GM12878 (cell line): ENCODE data around the gene CDKN2B. TPM values are rescaled to one million over a fixed set of nuclear protein-coding genes. Genes with fewer than 3 reads are reported as not detected.

Experiments
- ATAC-seq: fragments of 200-7000 bp; cut with Tn5 transposase; 3 replicates; pipeline ENCODE4 v1.9.1; 2020; ENCODE audit warnings: mild to moderate bottlenecking, moderate library complexity
- BruUV-seq: library from RNA; stranded (reverse); fragments of 400-500 nt; replicated peaks from 2 replicates; lab custom pipeline; 2021; lab: Mats Ljungman, UMichigan
- CTCF ChIA-PET: fragments of 300-600 bp; sonication (Branson Sonifier 250); formaldehyde crosslinking; extraction: SDS; loops from one replicate; lab custom pipeline; 2021; ENCODE audit warnings: inconsistent platforms; lab: Yijun Ruan, JAX
- POLR2A ChIA-PET: fragments of 350-600 bp; formaldehyde crosslinking; extraction: SDS; loops from one replicate; lab custom pipeline; 2021; ENCODE audit warnings: inconsistent platforms; lab: Charles Lee
- RAD21 ChIA-PET: fragments of 300-600 bp; sonication (Branson Sonifier 250); formaldehyde crosslinking; loops from one replicate; lab custom pipeline; 2023; ENCODE audit warnings: antibody characterized with exemption; ENCODE audit not compliant: unreplicated experiment; lab: Charles Lee
- SMC1A ChIA-PET: fragments of 300-600 bp; sonication (Branson Sonifier 250); formaldehyde crosslinking; loops from one replicate; lab custom pipeline; 2023; ENCODE audit not compliant: unreplicated experiment, uncharacterized antibody; lab: Charles Lee
- DNase-seq: peaks from one replicate; pipeline ENCODE4 v3.0.0-alpha.2; 2011; ENCODE audit warnings: low read depth, low spot score
- FAIRE-seq: peaks from 3 replicates; lab custom pipeline; 2011; peaks lifted over from hg19 to GRCh38; lab: Jason Lieb, UNC
- H2AFZ ChIP-seq: 2 replicates; pipeline ENCODE4 v1.6.0; 2011; ENCODE audit warnings: low read depth, low read length, control low read depth; ENCODE audit not compliant: control insufficient read depth
- H3K27ac ChIP-seq: 2 replicates; pipeline ENCODE4 v1.5.1; 2011; ENCODE audit warnings: control low read depth; ENCODE audit not compliant: control insufficient read depth, insufficient read depth
- H3K27me3 ChIP-seq, 2 experiments: replicated peaks in 1 of 2; 2 replicates each; pipeline versions ENCODE4 v1.6.0 to v1.6.1; 2011; ENCODE audit warnings: low read length in 1 of 2; ENCODE audit not compliant: control insufficient read depth in 2 of 2, insufficient read depth in 2 of 2
- H3K36me3 ChIP-seq, 2 experiments: 2 replicates each; pipeline ENCODE4 v1.5.1; 2011; ENCODE audit warnings: low read length in 1 of 2; ENCODE audit not compliant: control insufficient read depth in 2 of 2, insufficient read depth in 2 of 2
- H3K4me1 ChIP-seq: 2 replicates; pipeline ENCODE4 v1.6.1; 2011; ENCODE audit warnings: mild to moderate bottlenecking, low read length, moderate library complexity, mixed read lengths; ENCODE audit not compliant: control insufficient read depth, insufficient read depth
- H3K4me2 ChIP-seq: 2 replicates; pipeline ENCODE4 v1.6.0; 2011; ENCODE audit warnings: control low read depth; ENCODE audit not compliant: control insufficient read depth, insufficient read depth
- H3K4me3 ChIP-seq: fragments of 200-600 bp; sonication (generic); 2 replicates; pipeline ENCODE4 v1.5.1; 2016
- H3K79me2 ChIP-seq: 2 replicates; pipeline ENCODE4 v1.6.0; 2011; ENCODE audit warnings: low read length; ENCODE audit not compliant: control insufficient read depth, insufficient read depth
- H3K9ac ChIP-seq: 2 replicates; pipeline ENCODE4 v1.8.0; 2011; ENCODE audit warnings: low read length, control low read depth, mixed read lengths; ENCODE audit not compliant: control insufficient read depth, insufficient read depth
- H3K9me3 ChIP-seq: replicated peaks from 3 replicates; pipeline ENCODE4 v1.5.1; 2011; ENCODE audit warnings: mild to moderate bottlenecking, low read length; ENCODE audit not compliant: control insufficient read depth, insufficient read depth
- H4K20me1 ChIP-seq: 2 replicates; pipeline ENCODE4 v1.6.0; 2011; ENCODE audit not compliant: control insufficient read depth, insufficient read depth
- ATF7 ChIP-seq: fragments of 450-650 bp; IDR thresholded peaks from 2 replicates; pipeline ENCODE4 v1.6.1; 2016; ENCODE audit warnings: low read depth, mild to moderate bottlenecking
- CTCF ChIP-seq, 3 experiments: IDR thresholded peaks in 2 of 3; conservative IDR thresholded peaks in 1 of 3; 2 replicates each; pipeline ENCODE4 v1.5.1; 2011; ENCODE audit warnings: low read depth in 3 of 3, low read length in 3 of 3, mild to moderate bottlenecking in 3 of 3, control low read depth in 2 of 3, moderate library complexity in 2 of 3, inconsistent platforms in 1 of 3, mixed read lengths in 1 of 3; ENCODE audit not compliant: control insufficient read depth in 2 of 3, insufficient read depth in 1 of 3; ENCODE audit errors: extremely low read depth in 1 of 3
- DPF2 ChIP-seq: fragments of 450-650 bp; IDR thresholded peaks from 2 replicates; pipeline ENCODE4 v1.6.1; 2017; ENCODE audit warnings: mild to moderate bottlenecking
- HDAC2 ChIP-seq: fragments of 200-600 bp; sonication (generic); IDR thresholded peaks from 2 replicates; pipeline ENCODE4 v1.6.1; 2017
- IKZF1 ChIP-seq: fragments of 450-650 bp; conservative IDR thresholded peaks from 2 replicates; pipeline ENCODE4 v1.6.1; 2017; ENCODE audit warnings: antibody characterized with exemption, mild to moderate bottlenecking
- IRF4 ChIP-seq: IDR thresholded peaks from 2 replicates; pipeline ENCODE4 v1.6.1; 2011; ENCODE audit warnings: low read depth, low read length
- MEF2A ChIP-seq: IDR thresholded peaks from 2 replicates; pipeline ENCODE4 v1.6.1; 2011; ENCODE audit warnings: low read depth, mild to moderate bottlenecking, low read length, moderate library complexity; ENCODE audit not compliant: insufficient read depth
- PAX8 ChIP-seq: fragments of 450-650 bp; IDR thresholded peaks from 2 replicates; pipeline ENCODE4 v1.6.1; 2017; ENCODE audit warnings: mild to moderate bottlenecking, moderate library complexity
- RELA ChIP-seq: fragments of 450-650 bp; IDR thresholded peaks from 2 replicates; pipeline ENCODE4 v1.8.0; 2014; ENCODE audit warnings: borderline replicate concordance; ENCODE audit not compliant: partially characterized antibody
- RFX5 ChIP-seq: IDR thresholded peaks from 2 replicates; pipeline ENCODE4 v1.6.1; 2011; ENCODE audit warnings: low read depth, low read length, improper control_type of control experiment
- TCF12 ChIP-seq: IDR thresholded peaks from 2 replicates; pipeline ENCODE4 v1.6.1; 2011; ENCODE audit warnings: low read depth, mild to moderate bottlenecking, low read length
- TCF3 ChIP-seq: IDR thresholded peaks from 2 replicates; pipeline ENCODE4 v1.6.1; 2012; ENCODE audit warnings: low read depth, mild to moderate bottlenecking, low read length, borderline replicate concordance; ENCODE audit not compliant: insufficient read depth
- WGBS: methylation state at CpG from one replicate; pipeline ENCODE4 v1.1.6; 2016; ENCODE audit warnings: low lambda C conversion rate; ENCODE audit not compliant: insufficient replicate concordance, insufficient coverage; ENCODE audit errors: missing lambda C conversion rate; 5-methylcytosine and 5-hydroxymethylcytosine counted together
- in situ Hi-C: fragments of 300-500 bp; cut with MboI; formaldehyde crosslinking; loops from 9 replicates; pipeline ENCODE4 v1.14.3; 2018; ENCODE audit warnings: mixed read lengths
- intact Hi-C: fragments of 100-400 bp; cut with micrococcal nuclease; formaldehyde crosslinking; loops from one replicate; pipeline ENCODE4 v1.14.2; 2022; ENCODE audit not compliant: unreplicated experiment
- polyA plus RNA-seq, 11 experiments: library from polyadenylated mRNA; depleted of rRNA in 4 of 11; unstranded in 6 of 11; stranded (reverse) in 5 of 11; fragments of >200 nt; fragmentation: Nextera tagmentation in 4 of 11; fragmentation: Illumina TruSeq in 1 of 11; extraction: Ambion mirVana in 4 of 11; extraction: Trizol in 1 of 11; gene quantifications; 1 replicate in 1 of 11; 2 replicates in 10 of 11; pipeline versions ENCODE4 v1.2.1 to v1.2.3, GENCODE V29; 2011 to 2016; ENCODE audit warnings: inconsistent platforms in 2 of 11, missing spikeins in 2 of 11, low read depth in 1 of 11
- total RNA-seq, 4 experiments: library from RNA; depleted of rRNA in 3 of 4; stranded (reverse); fragments of >200 nt in 3 of 4; fragmentation: Illumina TruSeq in 1 of 4; extraction: Trizol in 1 of 4; gene quantifications; 2 replicates each; pipeline versions ENCODE4 v1.2.1 to v1.2.3, GENCODE V29; 2013 to 2021

CDKN2B gene
- total and polyA plus RNA-seq, 10 of the 15 experiments (the other 5 are each of a cell fraction or from before 2014, with no cell fraction given) = 0.03 to 0.47 (median 0.08) TPM; not detected in 1

DNA sequence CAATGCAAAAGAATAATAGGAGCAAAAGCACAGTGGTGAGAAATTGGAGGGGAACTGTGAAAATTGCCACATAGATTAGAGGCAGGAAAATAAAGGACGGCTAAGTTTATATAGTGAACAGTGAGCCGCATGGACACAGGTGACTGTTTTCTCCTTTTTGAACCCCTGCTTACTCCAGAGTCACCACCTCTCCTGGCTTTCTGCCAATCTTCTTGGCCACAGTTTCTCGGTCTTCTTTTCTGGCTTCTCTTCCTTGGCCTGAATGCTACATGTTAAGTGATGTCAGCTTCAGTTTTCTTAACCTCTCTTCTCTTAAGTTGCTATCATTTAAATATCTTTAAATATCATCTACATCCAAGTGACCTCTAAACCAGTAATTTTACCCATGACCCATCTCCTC is 47.3 kb upstream of the CDKN2B start:
- in situ Hi-C loops (no loop called here), intact Hi-C loops (no loop called here)
- Histone ChIP-seq H3K4me2 (no peak overlapping the region), H3K4me3 (no peak overlapping the region), H2AFZ (no peak overlapping the region), H3K36me3 (no peaks in the 10 kb centered on the region), H3K27ac (no peak overlapping the region), H4K20me1 (no peaks in the 10 kb centered on the region), H3K27me3 (no peaks in the 10 kb centered on the region), H3K79me2 (no peaks in the 10 kb centered on the region), H3K4me1 (no peaks in the 10 kb centered on the region), H3K9ac (no peak overlapping the region), H3K9me3 (no peaks in the 10 kb centered on the region)
- CTCF ChIA-PET = interaction anchor here (1.0 to 1.4 kb wide), 2 partner anchors 9 to 63 kb away, joined by 3 to 6 read pairs; no protein-coding TSS in a partner anchor
- DNase-seq (no peak), FAIRE-seq (no peak), ATAC-seq (no peak)
- RAD21 ChIA-PET = no interaction called here
- WGBS = 98% methylated on average over 3 of the region's 3 CpGs
- POLR2A ChIA-PET = no interaction called here
- no TSS peak for BruUV-seq
- SMC1A ChIA-PET = no interaction called here
- no peak for TF ChIP-seq RELA
- no peak for TF ChIP-seq TCF3
- TF ChIP-seq IKZF1 = no peak
- no peak for TF ChIP-seq TCF12
- no peak for TF ChIP-seq PAX8
- TF ChIP-seq IRF4 = no peak
- no peak for TF ChIP-seq ATF7
- no peak for TF ChIP-seq RFX5
- no peak for TF ChIP-seq HDAC2
- TF ChIP-seq CTCF (IDR thresholded peaks at IDR 0.05 in 2 of 3, conservative IDR thresholded peaks at IDR 0.05 in 1 of 3; ENCODE audit: control insufficient read depth in 2 of 3, extremely low read depth in 1 of 3, insufficient read depth in 1 of 3, low read depth in 3 of 3, low read length in 3 of 3) = no peak
- no peak for TF ChIP-seq DPF2
- no peak for TF ChIP-seq MEF2A
